Myocyte (in vitro differentiated cells): ENCODE data around the gene CFAP410. TPM values are rescaled to one million over a fixed set of nuclear protein-coding genes. Genes with fewer than 3 reads are reported as not detected.
"Not testable (repeated sequence)": the region's sequence is repeated elsewhere in the genome, so short reads cannot be mapped to it uniquely, and the experiment has no call there.

Source experiments
- DNase-seq: peaks from one replicate; pipeline ENCODE4 v3.0.0-alpha.2; 2012; ENCODE audit warnings: low read depth
- total RNA-seq: library from RNA; depleted of rRNA; stranded (reverse); fragments of >200 nt; gene quantifications from 2 replicates; pipeline ENCODE4 v1.2.3, GENCODE V29; 2014

The CFAP410 gene
- total RNA-seq, 1 donor from 2014 or later, result 28.1 TPM

DNA sequence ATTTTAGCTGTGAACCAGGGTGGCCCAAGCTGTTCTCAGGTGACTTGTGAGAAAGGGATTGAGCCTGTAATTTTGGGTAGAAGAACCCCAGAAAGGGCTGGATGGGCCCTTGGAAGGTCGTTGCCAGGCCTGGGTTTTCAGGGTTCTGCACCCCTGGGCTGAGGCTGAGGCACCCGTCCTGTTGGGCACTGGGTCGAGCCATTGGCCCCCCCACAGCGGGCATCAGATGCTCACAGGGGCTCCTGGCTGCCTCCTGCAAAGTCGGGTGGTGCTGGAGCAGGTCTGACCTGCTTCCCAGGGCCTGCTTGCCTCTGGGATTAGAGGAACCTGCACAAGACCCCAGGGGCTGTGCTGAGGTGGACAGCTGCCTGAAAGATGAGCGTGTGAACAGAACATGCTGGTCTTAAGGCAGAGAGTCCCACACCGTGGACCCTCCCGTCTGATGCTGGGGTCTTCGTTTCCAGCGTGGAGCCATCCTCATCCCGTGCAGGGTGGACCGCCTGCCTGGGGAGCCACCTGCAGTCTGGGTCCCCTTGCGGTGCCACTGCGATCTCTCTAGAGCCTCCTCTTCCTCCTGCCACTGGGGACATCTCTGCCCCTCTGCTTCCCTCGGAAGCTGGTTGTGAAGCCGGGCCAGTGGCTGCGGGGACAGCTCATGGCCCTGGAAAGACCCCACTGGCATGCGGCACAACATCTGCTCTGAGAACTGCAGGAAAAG, 12.5 kb upstream of the CFAP410 start:
- no peak for DNase-seq

DNA sequence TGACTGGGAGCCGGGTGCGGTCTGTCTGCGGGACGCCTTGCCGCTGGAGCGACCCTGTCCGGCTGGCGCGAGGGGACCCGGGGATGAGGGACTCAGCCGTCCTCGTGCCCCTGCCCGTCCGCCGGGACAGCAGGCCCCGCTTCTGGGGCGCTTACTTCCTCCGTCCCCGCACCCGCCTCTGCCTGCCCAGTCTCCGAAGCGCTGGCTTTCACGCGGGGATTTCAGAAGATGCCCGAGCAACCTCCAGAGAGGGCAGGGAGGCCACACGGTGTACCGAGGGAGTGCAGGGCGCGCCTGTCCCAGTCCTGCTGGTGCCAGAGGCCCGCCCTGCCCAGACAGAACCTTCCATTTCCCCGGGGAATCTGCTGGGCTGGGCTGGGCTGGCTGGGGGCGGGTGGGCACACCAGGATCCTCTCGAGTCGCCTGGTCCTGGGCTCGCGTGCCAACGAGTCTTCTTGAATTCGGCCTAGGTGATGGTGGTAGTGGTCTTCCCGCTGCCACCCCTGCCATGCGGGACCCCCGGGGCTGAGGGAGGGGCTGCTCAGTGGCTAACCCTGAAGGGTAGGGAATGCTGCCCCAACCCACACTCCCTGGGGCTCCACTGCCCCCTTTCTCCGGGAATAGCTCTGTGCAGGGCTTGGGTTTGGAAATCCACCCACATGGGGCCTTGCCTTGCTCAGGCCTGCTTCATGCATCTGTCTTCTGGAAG, 11.7 kb upstream of the CFAP410 start:
- no peak for DNase-seq

GRCh38 chr21:44349847-44350772, 10.9 kb upstream of the CFAP410 start:
- no peak for DNase-seq

- no peak for DNase-seq
Measured at GRCh38 chr21:44349416-44349846, 10.2 kb upstream of the CFAP410 start.

GRCh38 chr21:44348861-44349260, 9.7 kb upstream of the CFAP410 start:
- DNase-seq, result no peak

DNA sequence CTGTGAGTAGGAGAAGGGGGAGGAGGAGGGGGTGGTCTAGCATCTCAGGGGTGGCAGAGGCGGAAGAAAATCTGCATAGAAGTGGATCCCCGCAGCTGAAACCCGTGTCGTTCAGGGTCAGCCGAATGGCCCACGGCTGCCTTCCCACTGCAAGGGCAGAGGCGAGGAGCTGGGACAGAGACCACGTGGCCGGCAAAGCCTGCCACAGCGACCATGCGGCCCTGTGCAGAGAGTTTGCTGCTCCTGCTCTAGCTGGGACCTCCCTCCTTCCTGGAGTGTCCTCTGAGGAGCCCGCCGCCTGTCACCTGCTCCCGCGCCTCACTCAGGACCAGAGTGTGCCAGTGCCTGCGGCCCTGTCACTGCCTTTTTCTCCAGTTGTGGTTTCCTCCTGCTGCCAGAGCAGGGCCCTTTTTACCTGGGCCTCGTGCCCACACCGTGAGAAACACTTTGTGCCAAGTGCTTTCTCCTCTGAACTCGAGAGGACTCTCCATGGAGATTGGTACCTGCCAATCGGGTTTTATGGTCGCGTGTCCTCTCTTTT, 8.8 kb upstream of the CFAP410 start:
- DNase-seq, result no peak

GRCh38 chr21:44345495-44345894, 6.3 kb upstream of the CFAP410 start:
- peak; percentile 73 for DNase-seq

DNA sequence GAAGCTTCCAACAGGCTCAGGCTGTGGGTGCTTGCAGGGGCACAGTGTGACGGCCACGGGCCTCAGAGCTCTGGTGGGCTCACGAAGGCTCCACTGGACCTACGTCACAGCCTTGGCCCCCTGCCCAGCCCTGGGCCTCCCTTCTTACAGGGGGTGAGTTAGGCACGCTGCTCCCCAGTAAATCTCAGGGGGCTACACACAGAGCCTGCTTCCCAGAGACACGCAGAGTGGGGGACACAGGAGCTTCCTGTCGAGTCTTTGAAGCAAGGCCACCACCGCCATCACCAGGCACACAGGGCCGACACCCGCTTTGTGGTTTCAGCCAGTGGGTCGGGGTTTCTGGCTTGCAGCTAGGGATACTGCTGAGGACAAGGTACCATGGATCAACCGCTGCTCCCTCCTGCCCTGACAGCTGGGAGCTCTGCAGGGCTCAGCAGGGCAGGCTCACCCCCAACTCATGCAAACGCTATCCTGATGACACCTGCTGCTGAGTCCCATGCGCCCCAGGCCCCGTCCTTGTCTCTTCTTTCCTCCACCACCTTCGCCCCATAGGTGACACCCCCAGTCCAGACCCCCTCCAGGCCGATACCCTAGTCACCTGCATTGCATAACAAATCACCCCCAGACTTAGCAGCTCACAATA, 5.5 kb upstream of the CFAP410 start:
- DNase-seq, result peak; percentile 48

- DNase-seq, result not testable (repeated sequence)
Measured at GRCh38 chr21:44342981-44343380, 3.8 kb upstream of the CFAP410 start.

DNA sequence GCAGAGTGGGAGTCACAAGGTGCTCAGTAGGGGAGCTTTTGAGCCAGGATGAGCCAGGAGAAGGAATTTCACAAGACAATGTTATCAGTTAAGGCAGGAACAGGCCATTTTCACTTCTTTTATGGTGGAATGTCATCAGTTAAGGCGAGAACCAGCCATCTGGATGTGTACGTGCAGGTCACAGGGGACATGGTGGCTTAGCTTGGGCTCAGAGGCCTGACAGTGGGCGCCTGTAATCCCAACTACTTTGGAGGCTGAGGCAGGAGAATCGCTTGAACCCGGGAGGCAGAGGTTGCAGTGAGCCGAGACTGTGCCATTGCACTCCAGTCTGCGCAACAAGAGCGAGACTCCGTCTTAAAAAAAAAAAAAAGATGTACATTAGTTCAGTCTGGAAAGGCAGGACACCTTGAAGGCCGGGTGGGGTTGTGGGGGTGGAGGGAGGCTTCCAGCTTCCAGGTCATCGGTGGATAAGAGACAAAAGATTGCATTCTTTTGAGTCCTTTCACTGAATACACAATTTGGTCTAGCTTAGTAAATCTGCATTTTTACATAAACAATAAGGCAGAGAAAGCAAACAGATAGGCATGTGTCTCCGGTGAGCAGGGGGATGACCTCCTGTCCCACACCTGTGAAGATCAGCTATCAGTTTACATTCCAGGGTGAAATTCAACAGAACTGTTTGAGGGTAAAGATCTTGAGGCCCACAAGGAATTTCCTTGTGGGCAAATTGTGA, 2.7 kb upstream of the CFAP410 start:
- DNase-seq, result not testable (repeated sequence)

GRCh38 chr21:44337941-44338895, 972 bp downstream of the CFAP410 start:
- peak; percentile 78 for DNase-seq

DNA sequence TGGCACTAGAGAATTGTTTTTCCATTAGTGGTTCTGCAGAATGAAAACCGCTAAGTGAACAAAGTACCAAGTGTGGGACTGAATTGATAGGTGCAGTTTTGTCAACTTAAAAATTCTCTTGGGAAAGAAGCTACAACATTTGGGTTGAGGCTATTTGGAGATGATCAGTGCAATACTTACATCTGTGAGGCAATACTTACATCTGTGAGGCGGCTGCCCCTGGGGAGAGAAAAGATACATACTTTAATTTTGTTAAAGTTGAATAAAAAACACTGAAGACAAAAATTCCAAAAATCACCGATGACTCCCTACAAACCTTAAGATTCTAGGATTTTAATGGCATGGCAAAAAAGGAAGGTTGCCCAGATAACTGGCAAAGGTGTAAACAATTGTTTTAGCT, 1.7 kb downstream of the CFAP410 start:
- DNase-seq, result no peak

DNA sequence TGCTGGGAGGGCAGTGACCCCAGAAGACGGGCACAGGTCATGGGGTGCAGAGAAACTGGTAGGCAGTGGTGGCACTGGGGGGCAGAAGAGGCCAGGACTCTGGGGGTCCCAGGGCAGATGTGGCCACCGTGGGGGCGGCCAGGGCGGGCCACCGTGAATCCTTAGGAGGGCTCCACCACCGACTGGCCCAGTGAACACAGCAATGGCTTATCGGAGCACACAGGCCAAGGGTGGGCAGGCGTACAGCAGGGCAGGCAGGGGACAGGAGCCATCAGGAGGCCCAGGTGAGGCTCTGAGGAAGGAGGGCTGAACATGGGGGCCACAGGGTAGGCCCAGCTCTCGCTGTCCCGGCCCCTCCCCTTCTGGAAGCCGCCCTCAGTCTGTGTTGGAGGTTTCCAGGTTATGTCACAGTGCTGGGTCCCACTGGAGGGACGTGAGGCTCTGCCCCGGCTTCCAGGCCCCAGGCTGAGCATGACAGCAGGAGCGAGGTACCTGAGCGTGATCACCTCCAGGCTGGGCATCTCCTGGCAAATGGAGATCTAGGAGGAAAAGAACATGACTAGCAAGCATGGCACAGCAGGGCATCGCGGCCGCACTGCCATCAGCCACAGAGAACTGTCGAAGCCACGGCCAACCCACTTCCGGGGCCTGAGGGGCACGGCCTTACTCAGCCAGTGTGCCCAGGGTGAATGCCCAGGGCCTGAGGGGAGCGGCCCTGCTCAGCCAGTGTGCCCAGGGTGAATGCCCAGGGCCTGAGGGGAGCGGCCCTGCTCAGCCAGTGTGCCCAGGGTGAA, 3.7 kb downstream of the CFAP410 start:
- DNase-seq, result no peak

GRCh38 chr21:44334329-44335030, 4.7 kb downstream of the CFAP410 start:
- no peak for DNase-seq

DNA sequence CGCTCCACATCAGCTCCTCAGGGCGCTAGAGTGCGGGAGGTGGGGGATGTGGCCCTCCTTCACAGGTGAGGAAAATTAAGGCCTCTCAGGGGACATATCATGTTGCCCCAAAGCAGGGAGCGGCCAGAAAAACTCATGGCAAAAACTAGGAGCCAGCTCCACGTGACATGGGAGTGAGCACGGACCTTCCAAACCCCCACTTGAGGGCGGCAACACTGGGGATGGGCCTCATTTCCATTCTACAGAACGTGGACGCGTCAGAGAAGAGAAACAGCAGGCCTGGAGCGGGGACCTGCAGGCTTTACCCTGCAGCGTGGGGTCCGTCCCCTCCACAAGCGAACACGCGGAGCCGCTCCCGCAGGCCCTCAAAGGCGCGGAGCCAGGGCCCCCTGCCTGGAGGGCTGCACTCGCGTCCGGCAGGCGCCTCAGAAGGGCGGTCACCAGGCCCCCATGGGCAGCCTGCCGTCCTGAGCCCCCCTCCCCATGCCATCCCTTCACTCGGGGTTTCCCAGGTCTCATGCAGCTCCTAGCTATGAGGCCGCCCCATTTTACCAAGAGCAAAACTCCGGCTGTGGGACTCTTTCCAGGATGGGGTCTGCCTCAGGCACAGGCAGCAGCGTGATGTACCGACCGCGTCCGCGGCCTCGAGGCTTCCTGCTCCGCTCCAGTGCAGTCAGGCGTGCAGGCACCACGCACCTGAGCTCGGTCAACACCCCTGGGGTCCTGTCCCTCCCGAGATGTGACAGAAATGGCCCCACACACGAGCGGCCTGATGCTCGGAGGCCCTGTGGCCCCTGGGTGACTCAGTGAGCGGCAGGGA, 5.5 kb downstream of the CFAP410 start:
- DNase-seq, result no peak

DNA sequence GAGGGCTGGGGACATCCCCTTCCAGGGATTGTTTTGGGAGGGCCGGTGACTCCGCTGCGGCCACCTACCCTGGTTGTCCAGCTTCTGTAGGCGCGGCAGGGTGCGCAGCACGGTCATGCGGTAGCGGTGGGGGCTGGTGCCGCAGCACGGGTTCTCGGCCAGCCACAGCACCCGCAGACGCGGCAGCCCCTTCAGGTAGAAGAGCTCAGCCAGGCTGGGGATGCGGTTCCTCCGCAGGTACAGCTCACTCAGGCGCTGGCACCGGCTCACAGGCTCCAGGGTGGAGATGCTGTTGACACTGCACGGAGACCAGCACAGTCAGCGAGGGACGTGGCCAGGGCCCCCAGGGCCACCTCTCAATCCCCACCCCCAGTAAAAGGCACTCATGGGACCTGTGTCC, 6.2 kb downstream of the CFAP410 start:
- no peak for DNase-seq

- DNase-seq, result no peak
Measured at GRCh38 chr21:44332383-44332782, 6.8 kb downstream of the CFAP410 start.
